Right lobe of liver (tissue), 6 donors: ENCODE measurements around the gene CLDN10. TPM values are rescaled to one million over a fixed set of nuclear protein-coding genes. Genes with fewer than 3 reads are reported as not detected.

Experiments
- ATAC-seq, 4 donors: fragments of 200-7000 bp; cut with Tn5 transposase; one replicate each; pipeline ENCODE4 v1.9.1; 2020; ENCODE audit warnings: mild to moderate bottlenecking in 4 of 4, moderate library complexity in 4 of 4
- DNase-seq, 3 donors: peaks; one replicate each; pipeline ENCODE4 v3.0.0-alpha.2; 2020
- H3K27ac ChIP-seq, 3 donors: fragments of 200-600 bp; one replicate each; pipeline ENCODE4 v1.8.0; 2022
- H3K27me3 ChIP-seq, 2 donors: fragments of 200-600 bp; one replicate each; pipeline ENCODE4 v1.8.0; 2022
- H3K36me3 ChIP-seq, 4 donors: fragments of 200-600 bp; sonication (generic) in 1 of 4; one replicate each; pipeline versions ENCODE4 v1.5.1 to v1.8.0; 2017 to 2022; ENCODE audit warnings: control low read depth in 1 of 4
- H3K4me1 ChIP-seq, 4 donors: fragments of 200-600 bp; sonication (generic) in 1 of 4; one replicate each; pipeline versions ENCODE4 v1.5.1 to v1.8.0; 2017 to 2022; ENCODE audit warnings: control low read depth in 1 of 4
- H3K4me3 ChIP-seq, 3 donors: fragments of 200-600 bp; one replicate each; pipeline ENCODE4 v1.8.0; 2022
- H3K9me3 ChIP-seq, 4 donors: fragments of 200-600 bp; sonication (generic) in 1 of 4; one replicate each; pipeline versions ENCODE4 v1.5.1 to v1.8.0; 2017 to 2022; ENCODE audit warnings: control low read depth in 1 of 4
- CTCF ChIP-seq, 4 donors: fragments of 200-600 bp in 3 of 4; fragments of 450-650 bp in 1 of 4; IDR thresholded peaks; one replicate each; pipeline versions ENCODE4 v1.5.1 to v1.8.0; 2016 to 2022; ENCODE audit warnings: antibody characterized with exemption in 4 of 4, mild to moderate bottlenecking in 2 of 4
- POLR2A ChIP-seq: fragments of 450-650 bp; IDR thresholded peaks from one replicate; pipeline ENCODE4 v1.6.1; 2017; ENCODE audit warnings: antibody characterized with exemption, mild to moderate bottlenecking
- WGBS: methylation state at CpG from one replicate; pipeline ENCODE4 v1.1.6; 2018; ENCODE audit warnings: low coverage, low lambda C conversion rate; ENCODE audit not compliant: insufficient coverage; ENCODE audit errors: missing lambda C conversion rate; 5-methylcytosine and 5-hydroxymethylcytosine counted together
- intact Hi-C, 2 donors: fragments of 100-400 bp; cut with DNase I; formaldehyde crosslinking; loops; one replicate each; pipeline versions ENCODE4 v1.11.2 to v1.14.1; 2022
- total RNA-seq, 6 experiments: library from RNA; depleted of rRNA in 2 of 6; stranded (reverse); fragments of >200 nt in 2 of 6; fragmentation: NEBNext Ultra II Directional in 3 of 6; extraction: Animal tissue kit (Norgen Biotek cat#: 25700) in 3 of 6; gene quantifications; one replicate each; pipeline versions ENCODE4 v1.1.0 to v1.2.4, GENCODE V29; 2016 to 2023
- donor health status: DM: no; HTN: yes; CAD: no.
- donor health status: DM: no; HTN: no; CAD: no.
- donor health status: DM: no; HTN: no; CAD: no.
- donor health status: DM: no; HTN: yes; CAD: no.
- donor health status: DM: no; HTN: yes; CAD: no.

Gene CLDN10
- total RNA-seq, 6 experiments from 2014 or later: 1.1 to 2.0 (median 1.5) TPM

GRCh38 chr13:95541911-95542474, 10.5 kb upstream of the CLDN10 start:
- no peak for DNase-seq
- H3K27ac ChIP-seq: no peak overlapping the region
- H3K9me3 ChIP-seq: no peaks in the 10 kb centered on the region
- 62% methylated on average over 7 of the region's 8 CpGs for WGBS
- no peak overlapping the region for H3K4me3 ChIP-seq
- H3K27me3 ChIP-seq: no peaks in the 10 kb centered on the region
- H3K4me1 ChIP-seq: no peaks in the 10 kb centered on the region
- no peak for ATAC-seq
- no peak for TF ChIP-seq POLR2A
- no peak for TF ChIP-seq CTCF (IDR thresholded peaks at IDR 0.05)
- H3K36me3 ChIP-seq: no peaks in the 10 kb centered on the region
- intact Hi-C loops: no loop called here

DNA sequence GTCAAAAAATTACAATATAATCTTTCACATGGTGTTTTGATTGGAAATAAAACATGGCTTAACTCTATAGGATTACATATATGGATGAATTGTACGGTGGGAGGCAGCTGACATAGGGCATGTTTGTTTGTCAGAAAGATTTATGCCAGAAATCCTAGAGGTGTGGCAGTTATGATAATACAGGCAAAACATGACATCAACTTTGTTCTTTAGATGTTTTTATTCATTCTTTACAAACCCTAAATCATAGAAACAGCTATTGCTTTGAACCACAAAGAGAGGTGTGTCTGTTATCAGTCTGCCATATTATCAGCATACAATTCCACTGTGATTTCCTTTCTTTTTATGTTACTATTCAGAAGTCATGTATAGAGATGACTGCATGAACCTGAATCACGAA, 8.2 kb upstream of the CLDN10 start:
- no peak for DNase-seq
- no peak for ATAC-seq
- Histone ChIP-seq H3K4me3 (no peak overlapping the region), H3K36me3 (no peaks in the 10 kb centered on the region), H3K4me1 (no peaks in the 10 kb centered on the region), H3K9me3 (no peaks in the 10 kb centered on the region), H3K27me3 (no peaks in the 10 kb centered on the region), H3K27ac (no peak overlapping the region)
- 57% methylated on average over 2 of the region's 2 CpGs for WGBS
- TF ChIP-seq CTCF (IDR thresholded peaks at IDR 0.05) (no peak), POLR2A (no peak)
- intact Hi-C loops: no loop called here

DNA sequence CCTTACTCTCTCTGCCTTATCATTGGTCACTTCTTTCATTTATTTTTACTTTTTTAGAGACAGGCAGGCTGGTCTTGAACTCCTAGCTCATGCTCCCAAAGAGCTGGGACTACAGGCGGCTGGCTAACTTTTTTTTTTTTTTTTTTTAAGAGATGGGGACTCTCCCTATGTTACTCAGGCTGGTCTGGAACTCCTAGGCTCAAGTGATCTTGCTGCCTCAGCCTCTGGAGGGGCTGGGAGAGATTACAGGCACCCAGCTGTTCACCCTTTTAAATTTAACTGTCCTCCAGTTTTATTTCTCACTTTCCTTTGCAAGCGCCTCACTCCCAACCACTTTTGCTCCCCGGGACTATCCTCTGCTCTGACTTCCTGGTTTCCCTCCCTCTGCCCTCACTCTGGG, 5.6 kb upstream of the CLDN10 start:
- H3K4me1 ChIP-seq: no peaks in the 10 kb centered on the region
- H3K4me3 ChIP-seq: no peak overlapping the region
- no peaks in the 10 kb centered on the region for H3K9me3 ChIP-seq
- 17% methylated on average over 2 of the region's 3 CpGs for WGBS
- no peak overlapping the region for H3K27ac ChIP-seq
- ATAC-seq (no peak), DNase-seq (no peak)
- intact Hi-C loops: no loop called here
- no peaks in the 10 kb centered on the region for H3K27me3 ChIP-seq
- H3K36me3 ChIP-seq: no peaks in the 10 kb centered on the region
- TF ChIP-seq POLR2A (no peak), CTCF (IDR thresholded peaks at IDR 0.05) (no peak)

DNA sequence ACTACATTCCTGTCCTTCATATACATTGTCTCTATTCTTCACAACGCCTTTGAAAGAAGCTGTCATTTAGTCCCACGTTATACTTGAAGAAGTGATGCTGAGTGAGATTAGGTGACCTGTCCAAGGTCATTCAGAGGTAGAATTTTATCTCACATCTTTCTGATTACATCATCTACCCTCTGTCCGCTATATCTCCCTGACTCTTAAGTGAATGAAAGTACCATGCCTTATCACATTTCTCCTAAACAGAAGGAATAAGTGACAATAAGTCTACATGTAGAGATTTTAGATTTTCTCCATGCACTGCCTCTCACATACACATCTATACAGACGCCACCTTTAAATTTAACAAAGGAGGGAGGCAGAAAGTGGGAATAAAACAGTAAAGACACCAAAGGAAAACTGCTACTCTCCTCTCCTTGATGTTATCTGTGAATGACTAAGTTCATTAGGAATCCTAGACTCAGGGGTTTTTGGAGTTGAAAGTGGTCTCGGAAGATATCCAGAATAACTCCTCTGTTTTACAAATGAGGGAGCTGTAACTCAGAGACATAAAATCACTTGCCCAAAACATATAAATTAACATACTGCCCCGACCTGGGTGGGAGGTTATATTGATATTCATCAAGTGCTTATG, 4.9 kb upstream of the CLDN10 start:
- Histone ChIP-seq H3K36me3 (no peaks in the 10 kb centered on the region), H3K27me3 (no peaks in the 10 kb centered on the region), H3K27ac (no peak overlapping the region), H3K4me3 (no peak overlapping the region), H3K9me3 (no peaks in the 10 kb centered on the region), H3K4me1 (no peaks in the 10 kb centered on the region)
- ATAC-seq: no peak
- intact Hi-C loops: no loop called here
- WGBS: 39% methylated on average over 6 of the region's 6 CpGs
- TF ChIP-seq CTCF (IDR thresholded peaks at IDR 0.05) (no peak), POLR2A (no peak)
- no peak for DNase-seq
